Measurements from ENCODE around the gene KIRREL3.

Gene KIRREL3

GRCh38 chr11:126423743-126424142 lies 576.8 kb downstream of the KIRREL3 start:
- Histone ChIP-seq H3K79me2 (ENCODE audit: insufficient read depth, low read length) (no peaks in the 10 kb centered on the region), H3F3A (ENCODE audit: insufficient read depth) (no peaks in the 10 kb centered on the region), H4K20me1 (ENCODE audit: low read depth, low read length) (no peaks in the 10 kb centered on the region), H3K4me2 (ENCODE audit: low read depth, low read length, poor library complexity, severe bottlenecking) (no peak overlapping the region), H3K27ac (ENCODE audit: low read depth, low read length) (no peak overlapping the region), H3K4me3 (ENCODE audit: insufficient read depth, low read length, poor library complexity, severe bottlenecking) (no peak overlapping the region), H3K9ac (ENCODE audit: low read length) (no peak overlapping the region), H3K36me3 (ENCODE audit: low read length) (no peaks in the 10 kb centered on the region), H3K9me2 (replicated peaks; ENCODE audit: insufficient read depth, low read length) (no peaks in the 10 kb centered on the region), H3K27me3 (ENCODE audit: low read length) (no peaks in the 10 kb centered on the region), H2AFZ (ENCODE audit: low read depth, low read length, severe bottlenecking) (no peak overlapping the region), H3K9me3 (ENCODE audit: insufficient read depth, low read length) (no peaks in the 10 kb centered on the region)
- TF ChIP-seq CTCF (IDR thresholded peaks at IDR 0.05; ENCODE audit: insufficient read depth, low read length, poor library complexity, severe bottlenecking) = no peak
- TF ChIP-seq EZH2phosphoT487 (conservative IDR thresholded peaks at IDR 0.05; ENCODE audit: low read length) = no peak

- H3K36me3 ChIP-seq (ENCODE audit: low read length) = no peaks in the 10 kb centered on the region
- H3K4me2 ChIP-seq (ENCODE audit: low read depth, low read length, poor library complexity, severe bottlenecking) = no peak overlapping the region
- no peaks in the 10 kb centered on the region for H4K20me1 ChIP-seq (ENCODE audit: low read depth, low read length)
- no peaks in the 10 kb centered on the region for H3K9me2 ChIP-seq (replicated peaks; ENCODE audit: insufficient read depth, low read length)
- no peak overlapping the region for H3K4me3 ChIP-seq (ENCODE audit: insufficient read depth, low read length, poor library complexity, severe bottlenecking)
- H3K27ac ChIP-seq (ENCODE audit: low read depth, low read length) = no peak overlapping the region
- H3K79me2 ChIP-seq (ENCODE audit: insufficient read depth, low read length) = no peaks in the 10 kb centered on the region
- H3F3A ChIP-seq (ENCODE audit: insufficient read depth) = no peaks in the 10 kb centered on the region
- no peak for TF ChIP-seq EZH2phosphoT487 (conservative IDR thresholded peaks at IDR 0.05; ENCODE audit: low read length)
- TF ChIP-seq CTCF (IDR thresholded peaks at IDR 0.05; ENCODE audit: insufficient read depth, low read length, poor library complexity, severe bottlenecking) = no peak
- H3K9me3 ChIP-seq (ENCODE audit: insufficient read depth, low read length) = no peaks in the 10 kb centered on the region
- no peaks in the 10 kb centered on the region for H3K27me3 ChIP-seq (ENCODE audit: low read length)
- H2AFZ ChIP-seq (ENCODE audit: low read depth, low read length, severe bottlenecking) = no peak overlapping the region
- H3K9ac ChIP-seq (ENCODE audit: low read length) = no peak overlapping the region
Measured at GRCh38 chr11:126423154-126423553, 577.4 kb downstream of the KIRREL3 start.

- TF ChIP-seq EZH2phosphoT487 (conservative IDR thresholded peaks at IDR 0.05; ENCODE audit: low read length) (no peak), CTCF (IDR thresholded peaks at IDR 0.05; ENCODE audit: insufficient read depth, low read length, poor library complexity, severe bottlenecking) (no peak)
- H3K4me3 ChIP-seq (ENCODE audit: insufficient read depth, low read length, poor library complexity, severe bottlenecking) = no peak overlapping the region
- no peaks in the 10 kb centered on the region for H3F3A ChIP-seq (ENCODE audit: insufficient read depth)
- H3K9me3 ChIP-seq (ENCODE audit: insufficient read depth, low read length) = no peaks in the 10 kb centered on the region
- H3K79me2 ChIP-seq (ENCODE audit: insufficient read depth, low read length) = no peaks in the 10 kb centered on the region
- H3K9me2 ChIP-seq (replicated peaks; ENCODE audit: insufficient read depth, low read length) = no peaks in the 10 kb centered on the region
- no peak overlapping the region for H3K9ac ChIP-seq (ENCODE audit: low read length)
- H3K36me3 ChIP-seq (ENCODE audit: low read length) = no peaks in the 10 kb centered on the region
- no peaks in the 10 kb centered on the region for H4K20me1 ChIP-seq (ENCODE audit: low read depth, low read length)
- H2AFZ ChIP-seq (ENCODE audit: low read depth, low read length, severe bottlenecking) = no peak overlapping the region
- no peak overlapping the region for H3K27ac ChIP-seq (ENCODE audit: low read depth, low read length)
- H3K27me3 ChIP-seq (ENCODE audit: low read length) = no peaks in the 10 kb centered on the region
- H3K4me2 ChIP-seq (ENCODE audit: low read depth, low read length, poor library complexity, severe bottlenecking) = no peak overlapping the region
Measured at GRCh38 chr11:126422446-126422845, 578.1 kb downstream of the KIRREL3 start.

Measured in SU-DHL-6 (cell line).